Large intestine (tissue), 3 donors: ENCODE data around the gene ARFIP1. TPM values are rescaled to one million over a fixed set of nuclear protein-coding genes. Genes with fewer than 3 reads are reported as not detected.

ENCODE experiments used
- DNase-seq, 2 donors: peaks; one replicate each; pipeline versions ENCODE4 v3.0.0 to v3.0.0-alpha.2; 2013
- H3K27ac ChIP-seq: one replicate; pipeline ENCODE4 v1.5.1; 2013; ENCODE audit warnings: low read length
- H3K27me3 ChIP-seq: 2 replicates; pipeline ENCODE4 v1.6.1; 2013; ENCODE audit warnings: low read length; ENCODE audit not compliant: control insufficient read depth, insufficient read depth
- H3K36me3 ChIP-seq: 2 replicates; pipeline ENCODE4 v1.6.1; 2013; ENCODE audit warnings: low read length; ENCODE audit not compliant: control insufficient read depth, insufficient read depth
- H3K4me1 ChIP-seq: one replicate; pipeline ENCODE4 v1.6.1; 2013; ENCODE audit warnings: low read length; ENCODE audit not compliant: control insufficient read depth, insufficient read depth
- H3K4me3 ChIP-seq: one replicate; pipeline ENCODE4 v1.5.1; 2013; ENCODE audit warnings: low read length
- H3K9me3 ChIP-seq: one replicate; pipeline ENCODE4 v1.6.1; 2013; ENCODE audit warnings: mild to moderate bottlenecking, low read depth, low read length, moderate library complexity; ENCODE audit not compliant: control insufficient read depth
- WGBS: methylation state at CpG from one replicate; pipeline ENCODE4 v1.1.5; 2013; ENCODE audit warnings: low lambda C conversion rate; ENCODE audit not compliant: insufficient coverage; 5-methylcytosine and 5-hydroxymethylcytosine counted together
- polyA plus RNA-seq: library from polyadenylated mRNA; unstranded; fragments of 120-200 nt; gene quantifications from one replicate; pipeline ENCODE4 v1.2.1, GENCODE V29; 2013

Gene ARFIP1
- polyA plus RNA-seq, 1 donor, result 38.7 TPM

DNA sequence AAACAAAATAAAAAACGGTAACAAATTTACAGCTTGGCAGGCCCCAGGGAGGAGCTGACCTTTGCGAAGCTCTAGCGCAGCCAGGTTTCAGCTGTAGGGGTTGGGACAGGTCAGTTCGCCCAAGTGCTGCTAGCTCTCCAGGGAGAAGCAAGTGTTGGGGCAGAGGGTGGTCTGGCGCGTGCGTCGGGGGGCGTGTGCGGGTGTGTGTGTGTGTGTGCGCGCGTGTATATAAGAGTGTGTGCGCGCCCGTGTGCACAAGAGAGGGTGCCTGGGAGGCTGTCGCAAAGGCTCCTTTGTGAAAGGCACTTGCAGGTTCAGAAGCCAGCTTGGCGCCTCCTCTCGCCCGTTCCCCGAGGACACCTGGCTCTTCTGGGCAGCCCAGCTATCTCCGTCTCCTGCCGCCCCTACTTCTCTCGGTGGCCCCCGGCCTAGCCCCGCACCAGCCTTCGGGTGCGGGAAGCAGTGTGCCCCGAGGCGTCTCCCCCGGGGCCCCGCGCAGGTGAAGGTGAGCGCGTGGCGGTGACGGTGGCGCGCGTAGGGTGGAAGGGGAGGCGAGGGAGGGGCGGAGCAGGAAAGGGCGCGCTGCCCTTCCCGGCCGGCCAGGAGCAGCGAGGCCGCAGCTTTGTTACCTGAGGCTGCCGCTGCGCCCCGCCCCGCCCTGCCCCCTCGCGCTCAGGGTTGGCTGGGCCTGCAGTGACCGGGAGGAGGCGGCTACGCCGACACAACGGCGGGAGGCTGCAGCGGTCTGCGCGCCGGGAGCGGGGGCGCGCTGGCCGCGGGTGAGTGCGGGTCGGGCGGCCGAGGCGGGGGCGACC is 156.1 kb downstream of the ARFIP1 start, which contains the start of gene FHDC1:
Gene FHDC1 (plus strand): TSS at position 693 of the 815 bp plus-strand sequence. CDS start 6,735 bp downstream, outside the sequence.
- Histone ChIP-seq H3K27ac (peak within 1 kb of the TSS; percentile 96), H3K27me3 (no peaks in the 10 kb centered on the region), H3K4me3 (peak within 1 kb of the TSS; percentile 95), H3K4me1 (peaks cover 14% of the 10 kb centered on the region), H3K9me3 (no peaks in the 10 kb centered on the region), H3K36me3 (no peaks in the 10 kb centered on the region)
- WGBS, result no CpG with 5 or more reads among the region's 75 CpGs
- peak; percentile 89 to 93 for DNase-seq

DNA sequence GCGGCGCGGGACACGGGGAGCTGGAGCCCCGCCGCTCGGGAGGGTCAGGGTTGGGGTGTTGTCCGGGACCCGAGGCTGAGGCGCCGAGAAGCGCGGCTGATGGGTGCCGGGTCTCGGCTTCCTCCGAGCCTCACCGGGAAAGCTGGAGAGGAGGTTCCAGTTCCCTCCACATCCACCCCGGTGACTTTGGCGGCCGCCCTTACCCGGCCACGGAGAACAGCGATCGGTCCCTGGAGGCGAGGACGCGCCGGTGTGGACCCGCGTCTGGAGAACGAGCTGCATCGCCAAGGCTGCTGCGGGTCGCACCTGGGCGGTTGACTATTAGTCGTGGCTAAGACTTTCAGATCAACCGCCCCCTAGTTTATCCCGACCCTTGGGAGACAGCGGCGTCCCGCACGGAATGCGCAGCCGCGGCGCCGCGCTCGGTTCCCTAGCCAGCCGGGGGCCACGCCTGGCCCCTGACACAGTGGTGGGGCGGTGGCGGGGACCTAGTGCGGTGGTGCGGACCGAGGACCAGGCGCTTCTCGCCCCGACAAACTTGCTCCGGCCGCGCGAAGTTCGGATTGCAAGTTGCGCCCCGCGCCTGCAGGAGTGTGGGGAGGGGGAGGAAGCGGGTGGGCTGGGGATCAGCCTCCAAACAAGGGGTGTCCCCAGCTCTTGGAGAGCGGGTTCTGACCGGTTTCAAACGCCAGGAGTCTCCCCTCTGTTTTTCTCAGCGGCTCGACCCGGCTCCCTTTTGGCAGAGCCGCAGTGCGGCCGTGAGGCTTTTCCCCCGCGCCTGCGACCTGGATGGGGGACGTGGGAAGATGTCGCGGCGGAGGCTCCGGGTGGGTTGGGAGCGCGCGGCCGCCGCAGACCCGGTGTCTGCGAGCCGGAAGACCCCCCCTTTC is 156.9 kb downstream of the ARFIP1 start:
- no CpG with 5 or more reads among the region's 93 CpGs for WGBS
- peak overlapping the region; percentile 95 for H3K4me3 ChIP-seq
- peak in 1 of 2 donors; percentile 80 for DNase-seq
- no peaks in the 10 kb centered on the region for H3K36me3 ChIP-seq
- H3K4me1 ChIP-seq, result peaks cover 14% of the 10 kb centered on the region
- H3K27me3 ChIP-seq, result no peaks in the 10 kb centered on the region
- H3K9me3 ChIP-seq, result no peaks in the 10 kb centered on the region
- peak overlapping the region; percentile 96 for H3K27ac ChIP-seq

DNA sequence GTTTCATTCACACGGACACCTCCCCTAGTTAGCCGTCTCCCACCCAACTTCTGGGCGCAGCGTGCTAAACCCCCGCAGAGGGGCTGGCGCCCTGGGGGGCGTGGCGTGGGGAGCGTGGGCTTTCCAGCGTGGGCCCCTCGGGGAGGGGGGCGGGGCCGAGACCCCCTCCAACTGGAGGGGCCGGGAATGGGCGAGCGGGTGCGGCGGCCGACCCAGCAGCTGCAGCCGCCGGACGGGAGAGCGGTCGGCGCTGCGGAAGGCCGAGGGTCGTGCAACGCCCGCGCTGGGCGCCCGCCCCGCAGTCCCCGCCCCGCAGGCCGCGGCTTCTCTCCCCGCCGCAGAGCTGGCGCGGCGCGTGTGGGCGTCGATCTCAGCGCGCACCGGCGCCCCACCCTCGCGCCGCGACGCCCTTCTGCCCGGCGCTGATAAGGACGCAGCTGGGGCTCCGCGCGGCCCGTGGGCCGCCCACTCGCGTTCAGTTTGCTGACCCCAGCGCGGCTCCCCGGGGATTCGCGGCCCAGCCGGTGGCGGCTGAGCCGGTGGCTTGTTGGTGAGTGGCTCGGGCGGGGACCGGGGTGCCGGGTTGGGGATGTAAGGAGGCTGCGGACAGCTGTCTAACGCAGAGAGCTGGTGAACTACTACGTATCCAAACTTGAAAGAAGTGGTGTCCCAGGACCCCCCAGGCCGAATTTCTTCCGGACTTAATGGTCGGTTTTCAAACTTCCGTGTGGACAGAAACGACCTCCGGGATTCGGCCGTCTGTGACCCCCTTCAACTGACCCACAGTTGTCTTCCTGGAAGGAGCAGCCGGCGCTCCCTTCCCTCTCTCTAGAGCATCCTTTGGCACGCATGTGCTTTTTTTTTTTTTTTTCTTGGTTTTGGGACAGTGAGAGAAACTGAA is 157.8 kb downstream of the ARFIP1 start:
- peak overlapping the region; percentile 95 for H3K4me3 ChIP-seq
- H3K27me3 ChIP-seq, result no peaks in the 10 kb centered on the region
- no peaks in the 10 kb centered on the region for H3K9me3 ChIP-seq
- WGBS, result no CpG with 5 or more reads among the region's 91 CpGs
- DNase-seq, result peak; percentile 68 to 81
- peaks cover 14% of the 10 kb centered on the region for H3K4me1 ChIP-seq
- no peaks in the 10 kb centered on the region for H3K36me3 ChIP-seq
- peak overlapping the region; percentile 96 for H3K27ac ChIP-seq

DNA sequence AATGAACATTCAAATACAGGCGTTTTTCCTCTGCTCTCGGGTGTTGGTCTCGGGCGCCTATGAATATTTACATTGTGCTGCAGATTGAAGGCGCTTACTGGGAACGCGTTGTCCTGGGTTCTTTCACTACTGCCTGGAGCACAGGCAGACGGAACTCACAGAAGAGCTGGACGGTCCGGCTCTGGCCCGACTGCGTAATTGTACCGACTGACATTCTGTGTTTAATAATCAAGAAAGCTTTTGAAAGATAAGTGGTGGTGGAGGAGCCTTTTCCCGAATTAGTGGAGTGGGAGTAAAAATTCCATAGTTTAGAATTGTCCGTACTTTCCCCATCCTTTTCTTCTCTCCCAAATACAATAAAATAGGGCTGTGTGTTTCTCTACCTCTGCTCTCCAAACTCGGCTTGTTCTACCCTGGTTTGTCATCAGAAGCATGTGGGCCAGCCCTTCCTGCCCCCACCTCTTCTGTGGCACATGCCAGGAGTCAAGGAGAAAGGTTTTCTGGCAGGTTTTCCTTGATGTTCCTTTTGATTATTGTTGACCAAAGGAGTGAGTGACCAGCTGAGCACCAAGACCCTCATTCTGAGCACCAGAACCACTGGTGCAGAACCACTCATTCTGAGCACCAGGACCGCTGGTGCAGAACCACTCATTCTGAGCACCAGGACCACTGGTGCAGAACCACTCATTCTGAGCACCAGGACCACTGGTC is 158.6 kb downstream of the ARFIP1 start:
- WGBS, result no CpG with 5 or more reads among the region's 17 CpGs
- Histone ChIP-seq H3K4me1 (peaks cover 14% of the 10 kb centered on the region), H3K27ac (peak overlapping the region; percentile 55), H3K4me3 (peak overlapping the region; percentile 61), H3K27me3 (no peaks in the 10 kb centered on the region), H3K36me3 (peaks cover 3% of the 10 kb centered on the region), H3K9me3 (no peaks in the 10 kb centered on the region)
- DNase-seq, result no peak

DNA sequence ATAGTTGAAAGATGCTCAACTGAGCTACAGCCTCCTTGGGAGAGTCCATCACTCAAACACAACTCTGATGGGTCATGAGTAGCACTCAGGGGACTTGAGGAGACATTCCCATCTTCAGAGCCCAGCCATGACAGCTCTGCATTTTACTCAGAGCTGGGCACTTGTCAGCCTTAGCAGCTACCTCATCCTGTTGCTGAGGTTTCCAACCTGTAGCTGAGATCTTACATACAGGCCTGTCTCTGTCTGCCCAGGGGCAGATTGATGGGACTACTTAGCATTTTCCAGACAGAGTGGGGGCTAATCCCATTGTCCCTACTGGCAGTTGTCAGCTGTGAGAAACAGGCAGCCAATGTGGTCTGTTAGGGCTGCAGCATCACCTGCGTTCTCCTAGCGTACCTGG is 159.9 kb downstream of the ARFIP1 start:
- Histone ChIP-seq H3K9me3 (no peaks in the 10 kb centered on the region), H3K27me3 (no peaks in the 10 kb centered on the region), H3K36me3 (peaks cover 6% of the 10 kb centered on the region), H3K4me3 (no peak overlapping the region), H3K4me1 (peaks cover 22% of the 10 kb centered on the region), H3K27ac (no peak overlapping the region)
- DNase-seq, result no peak
- no CpG with 5 or more reads among the region's 2 CpGs for WGBS

DNA sequence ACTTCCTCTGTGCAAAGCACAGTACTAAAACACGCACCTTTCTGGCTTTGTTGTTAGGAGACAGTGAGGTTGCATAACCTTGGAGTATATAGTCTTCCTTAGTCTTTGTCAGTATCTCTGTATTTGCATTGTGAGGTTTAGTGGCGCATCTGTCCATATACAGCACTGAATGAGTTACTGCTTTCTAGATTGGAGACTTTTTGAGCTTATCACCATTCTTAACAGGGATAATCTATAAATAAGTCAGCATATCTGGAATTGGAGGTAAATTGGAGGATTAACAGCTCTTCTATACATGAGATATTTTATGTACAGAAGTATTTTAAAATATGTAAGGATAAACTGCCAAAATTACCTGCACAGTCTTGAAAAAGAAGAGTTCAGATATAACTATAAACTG is 160.7 kb downstream of the ARFIP1 start:
- H3K4me3 ChIP-seq, result no peak overlapping the region
- H3K27me3 ChIP-seq, result no peaks in the 10 kb centered on the region
- H3K9me3 ChIP-seq, result no peaks in the 10 kb centered on the region
- no peak for DNase-seq
- H3K4me1 ChIP-seq, result peaks cover 26% of the 10 kb centered on the region
- H3K36me3 ChIP-seq, result peaks cover 9% of the 10 kb centered on the region
- WGBS, result no CpG with 5 or more reads among the region's 2 CpGs
- no peak overlapping the region for H3K27ac ChIP-seq

DNA sequence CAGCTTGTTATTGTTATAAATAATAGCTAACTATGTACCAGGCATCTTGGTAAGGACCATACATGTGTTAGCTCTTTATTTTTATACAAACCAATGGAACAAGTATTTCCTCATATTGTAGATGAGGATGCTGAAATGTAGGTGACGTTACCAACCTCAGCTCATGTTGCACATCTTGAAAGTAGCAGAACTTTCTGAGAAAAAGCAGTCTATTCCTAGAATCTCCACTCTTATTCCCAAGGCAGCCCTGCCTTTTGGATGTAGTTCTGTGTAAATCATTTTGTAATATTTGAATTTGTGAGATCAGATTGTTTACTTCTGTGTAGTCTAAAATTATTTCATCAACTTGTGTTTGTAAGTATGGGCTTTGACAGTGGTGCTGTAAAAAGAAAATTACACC is 161.7 kb downstream of the ARFIP1 start:
- Histone ChIP-seq H3K36me3 (peaks cover 9% of the 10 kb centered on the region), H3K4me1 (peaks cover 32% of the 10 kb centered on the region), H3K4me3 (no peak overlapping the region), H3K9me3 (no peaks in the 10 kb centered on the region), H3K27ac (no peak overlapping the region), H3K27me3 (no peaks in the 10 kb centered on the region)
- WGBS, result 80% methylated on average over 1 of the region's 1 CpG
- no peak for DNase-seq

DNA sequence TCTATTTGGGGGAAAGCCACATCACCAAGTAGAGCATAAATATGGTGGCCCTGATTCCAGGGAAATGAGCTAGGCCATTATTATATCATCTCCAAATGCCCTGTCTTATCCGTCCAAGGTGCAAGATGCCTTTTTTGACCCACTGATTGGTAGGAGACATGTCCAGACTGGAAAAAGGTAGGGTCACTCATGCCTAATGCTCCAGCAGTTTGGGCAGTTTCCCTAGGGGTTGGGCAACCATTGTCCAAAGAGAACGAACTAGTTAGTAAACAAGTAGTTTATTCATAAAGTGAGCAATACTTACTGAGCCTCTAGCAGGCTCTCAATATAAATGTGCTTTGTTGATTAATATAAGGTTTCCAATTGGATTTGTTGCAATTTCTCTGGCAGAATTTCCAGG is 162.6 kb downstream of the ARFIP1 start:
- Histone ChIP-seq H3K27me3 (no peaks in the 10 kb centered on the region), H3K4me1 (peaks cover 39% of the 10 kb centered on the region), H3K36me3 (peaks cover 9% of the 10 kb centered on the region), H3K27ac (no peak overlapping the region), H3K4me3 (no peak overlapping the region), H3K9me3 (no peaks in the 10 kb centered on the region)
- no CpG with 5 or more reads among the region's 2 CpGs for WGBS
- no peak for DNase-seq

DNA sequence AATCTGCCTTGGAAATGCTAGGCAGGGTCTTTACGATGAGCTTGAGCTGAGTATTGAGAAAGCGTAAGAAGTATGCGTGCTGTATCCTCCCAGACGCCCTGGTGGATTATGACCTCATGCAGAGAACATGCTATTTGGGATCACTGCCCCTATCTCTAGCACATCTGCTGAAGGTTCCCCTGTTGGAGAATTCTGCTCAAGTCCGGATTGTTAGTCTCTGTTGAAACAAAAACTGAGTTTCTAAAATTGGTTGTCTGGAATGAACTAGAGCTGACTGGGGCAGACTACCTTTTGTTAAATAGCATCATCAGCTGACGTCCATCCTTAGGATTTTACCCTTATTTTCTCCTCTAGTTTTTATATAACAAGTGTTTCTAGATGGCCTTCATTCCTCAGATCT is 163.9 kb downstream of the ARFIP1 start:
- peaks cover 9% of the 10 kb centered on the region for H3K36me3 ChIP-seq
- H3K27ac ChIP-seq, result no peak overlapping the region
- no peak overlapping the region for H3K4me3 ChIP-seq
- no peak for DNase-seq
- H3K27me3 ChIP-seq, result no peaks in the 10 kb centered on the region
- WGBS, result 83% methylated on average over 1 of the region's 6 CpGs
- no peaks in the 10 kb centered on the region for H3K9me3 ChIP-seq
- H3K4me1 ChIP-seq, result peaks cover 38% of the 10 kb centered on the region
